ENCODE results near the gene SZT2.

DNA sequence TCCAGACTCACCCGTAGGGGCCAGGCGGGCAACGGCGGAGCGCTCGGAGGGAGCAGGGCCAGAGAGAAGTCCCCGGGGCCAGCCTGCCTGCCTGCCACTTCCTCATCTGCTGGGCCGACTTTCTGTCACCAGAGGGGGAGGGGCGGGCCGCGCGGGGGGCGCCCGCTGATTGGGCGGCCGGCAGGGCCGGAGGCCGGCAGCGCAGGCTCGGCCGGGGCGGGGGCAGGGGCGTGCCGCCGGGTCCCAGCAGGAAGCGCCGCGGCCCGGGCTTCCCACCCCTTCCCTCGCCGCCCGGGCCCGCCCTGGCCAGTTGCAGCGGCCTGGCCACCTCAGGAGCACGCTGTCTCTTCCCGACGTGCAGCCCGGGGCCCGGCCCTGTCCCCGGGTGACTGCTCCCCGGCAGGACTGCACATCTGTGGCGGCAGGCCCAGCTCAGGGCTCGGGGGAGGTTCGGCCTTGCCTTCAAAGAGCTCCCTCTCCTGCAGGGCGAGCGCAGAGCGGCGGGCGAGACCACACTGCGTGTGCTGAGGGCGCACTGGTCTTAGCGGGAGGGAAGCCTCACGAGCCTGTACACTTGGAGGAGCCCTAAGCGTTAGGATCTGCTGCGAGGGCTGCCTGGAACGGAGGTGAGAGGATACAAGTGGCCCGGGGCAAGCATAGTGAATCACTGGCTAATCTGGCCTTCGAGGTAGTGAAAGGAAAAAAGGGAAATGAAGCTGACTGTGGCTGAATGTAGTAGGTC, 21.6 kb upstream of the SZT2 start, which contains the start of gene ELOVL1:
- TF ChIP-seq, protein P1, sequence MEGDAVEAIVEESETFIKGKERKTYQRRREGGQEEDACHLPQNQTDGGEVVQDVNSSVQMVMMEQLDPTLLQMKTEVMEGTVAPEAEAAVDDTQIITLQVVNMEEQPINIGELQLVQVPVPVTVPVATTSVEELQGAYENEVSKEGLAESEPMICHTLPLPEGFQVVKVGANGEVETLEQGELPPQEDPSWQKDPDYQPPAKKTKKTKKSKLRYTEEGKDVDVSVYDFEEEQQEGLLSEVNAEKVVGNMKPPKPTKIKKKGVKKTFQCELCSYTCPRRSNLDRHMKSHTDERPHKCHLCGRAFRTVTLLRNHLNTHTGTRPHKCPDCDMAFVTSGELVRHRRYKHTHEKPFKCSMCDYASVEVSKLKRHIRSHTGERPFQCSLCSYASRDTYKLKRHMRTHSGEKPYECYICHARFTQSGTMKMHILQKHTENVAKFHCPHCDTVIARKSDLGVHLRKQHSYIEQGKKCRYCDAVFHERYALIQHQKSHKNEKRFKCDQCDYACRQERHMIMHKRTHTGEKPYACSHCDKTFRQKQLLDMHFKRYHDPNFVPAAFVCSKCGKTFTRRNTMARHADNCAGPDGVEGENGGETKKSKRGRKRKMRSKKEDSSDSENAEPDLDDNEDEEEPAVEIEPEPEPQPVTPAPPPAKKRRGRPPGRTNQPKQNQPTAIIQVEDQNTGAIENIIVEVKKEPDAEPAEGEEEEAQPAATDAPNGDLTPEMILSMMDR (IDR thresholded peaks at IDR 0.05; ENCODE audit: low read depth, low read length) = peak; percentile 22; the same call in 1 of the 2 replicates
- no peak for TF ChIP-seq EZH2phosphoT487 (IDR thresholded peaks at IDR 0.05; ENCODE audit: low read depth)

Data from OCI-LY3 (cell line).